Measurements from ENCODE around the gene JAK2.
"Not testable (repeated sequence)": the region's sequence is repeated elsewhere in the genome, so short reads cannot be mapped to it uniquely, and the experiment has no call there.

Gene JAK2

DNA sequence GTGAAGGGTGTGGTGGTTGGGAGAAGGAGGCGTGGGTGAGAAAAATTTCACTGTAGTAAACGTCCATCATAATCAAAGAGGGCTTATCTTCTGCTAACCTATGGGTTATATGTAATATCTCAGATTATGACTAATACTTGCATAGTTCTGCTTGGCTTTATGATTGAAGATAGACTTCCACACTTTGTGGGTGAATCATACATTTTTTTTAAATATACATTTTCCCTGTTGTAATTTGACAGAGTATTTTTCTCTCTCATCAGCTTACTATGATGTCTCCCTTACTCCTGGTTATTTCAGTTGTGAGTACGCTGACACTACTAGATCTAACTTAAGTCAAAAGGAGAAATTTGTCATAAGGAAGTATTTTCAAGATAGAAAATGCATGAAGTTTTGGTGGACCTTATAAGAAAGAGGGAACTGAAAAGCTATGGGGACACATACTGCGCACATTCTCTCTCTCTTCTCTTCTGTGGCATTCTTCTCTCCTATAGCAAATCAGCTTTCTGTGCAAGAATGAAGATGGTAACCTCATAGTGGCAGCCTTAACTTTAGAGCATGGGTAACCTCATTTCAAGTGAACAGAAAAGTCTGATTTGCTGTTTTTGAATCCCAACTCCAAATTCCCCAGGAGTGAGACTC lies 4.9 kb upstream of the JAK2 start:
- DNase-seq (ENCODE audit: low spot score), result peak; percentile 37

DNA sequence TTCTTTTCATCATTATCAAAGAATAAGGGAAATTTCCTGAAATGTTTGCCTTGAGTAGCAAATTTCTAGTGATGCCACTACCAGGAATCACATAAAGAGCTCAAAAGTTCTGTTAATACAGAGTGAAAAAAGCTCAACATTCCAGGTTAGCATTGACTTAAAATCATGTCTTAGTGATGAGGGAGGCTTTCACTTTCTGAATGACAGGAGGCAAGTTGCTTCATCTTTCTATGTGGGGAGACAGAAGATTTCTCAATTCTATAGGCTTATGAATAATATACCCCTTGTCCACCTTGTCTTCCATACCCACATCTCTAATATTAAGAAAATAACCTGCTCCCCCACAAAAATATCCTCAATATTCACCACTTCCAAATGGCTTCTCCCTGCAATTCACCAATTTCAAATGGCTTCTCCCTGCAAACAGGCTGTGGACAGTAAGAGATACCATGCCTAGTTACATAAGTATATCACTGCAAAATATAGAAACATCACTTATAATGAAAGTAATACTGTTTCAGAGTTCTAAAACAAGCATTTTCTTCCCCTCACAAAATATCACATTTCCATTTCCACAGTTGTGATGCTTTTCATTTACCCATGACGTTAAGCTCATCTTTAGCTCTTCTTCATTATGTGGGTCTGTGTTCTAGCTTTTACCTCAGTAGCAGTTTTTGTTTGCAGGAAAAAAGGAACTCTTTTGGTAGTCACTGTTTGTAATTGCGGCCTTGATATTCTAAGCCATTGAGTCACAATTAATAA lies 2.2 kb upstream of the JAK2 start:
- DNase-seq (ENCODE audit: low spot score), result peak; percentile 70

DNA sequence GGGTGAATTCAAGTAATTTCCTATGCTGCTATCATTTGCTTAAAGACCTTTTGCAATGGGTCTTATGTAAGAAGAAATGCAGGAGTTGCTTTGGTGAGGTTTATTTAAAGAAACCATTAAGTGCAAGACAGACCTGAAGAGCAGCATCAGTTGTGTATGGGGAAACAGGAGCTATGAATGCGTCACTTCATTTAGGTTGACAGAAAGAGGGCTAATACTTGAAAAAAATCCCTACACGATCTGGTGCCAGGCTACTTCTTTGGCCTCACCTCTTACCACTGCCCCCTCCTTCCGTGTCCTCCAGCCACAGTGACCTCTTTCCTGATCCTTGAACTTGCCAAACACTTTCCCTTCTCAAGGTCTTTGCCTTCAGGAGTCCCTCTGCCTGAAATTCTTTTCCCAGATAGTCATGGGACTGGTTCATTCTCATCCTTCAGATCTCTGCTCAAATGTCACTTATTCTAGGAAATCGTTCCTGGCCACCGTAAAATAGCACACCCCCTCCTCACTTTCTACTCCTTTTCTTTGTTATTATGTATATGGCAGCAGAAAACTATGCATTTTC lies 1.4 kb upstream of the JAK2 start:
- no peak for DNase-seq (ENCODE audit: low spot score)

DNA sequence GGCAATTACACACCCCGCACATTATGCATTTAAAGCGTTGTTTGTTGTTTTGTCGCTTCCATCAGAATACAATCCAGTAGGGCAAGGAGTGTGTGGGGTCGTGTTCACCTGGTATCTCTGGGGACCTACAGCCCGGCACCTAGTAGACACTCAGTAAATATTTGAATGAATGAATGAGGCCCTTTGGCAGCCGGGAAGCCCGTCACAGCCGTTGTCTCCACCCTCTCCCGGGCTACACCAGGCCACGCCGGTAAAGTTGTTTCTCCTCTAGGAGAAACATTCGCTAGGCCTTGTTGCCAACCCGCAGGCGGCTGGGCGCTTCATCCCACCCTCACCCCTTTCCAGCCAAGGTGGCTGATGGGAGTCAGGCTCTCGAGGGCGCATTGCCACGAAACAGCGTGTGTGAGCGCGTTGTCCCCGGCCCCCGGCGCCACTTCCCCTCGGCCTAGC lies 876 bp upstream of the JAK2 start:
- DNase-seq (ENCODE audit: low spot score), result no peak

DNA sequence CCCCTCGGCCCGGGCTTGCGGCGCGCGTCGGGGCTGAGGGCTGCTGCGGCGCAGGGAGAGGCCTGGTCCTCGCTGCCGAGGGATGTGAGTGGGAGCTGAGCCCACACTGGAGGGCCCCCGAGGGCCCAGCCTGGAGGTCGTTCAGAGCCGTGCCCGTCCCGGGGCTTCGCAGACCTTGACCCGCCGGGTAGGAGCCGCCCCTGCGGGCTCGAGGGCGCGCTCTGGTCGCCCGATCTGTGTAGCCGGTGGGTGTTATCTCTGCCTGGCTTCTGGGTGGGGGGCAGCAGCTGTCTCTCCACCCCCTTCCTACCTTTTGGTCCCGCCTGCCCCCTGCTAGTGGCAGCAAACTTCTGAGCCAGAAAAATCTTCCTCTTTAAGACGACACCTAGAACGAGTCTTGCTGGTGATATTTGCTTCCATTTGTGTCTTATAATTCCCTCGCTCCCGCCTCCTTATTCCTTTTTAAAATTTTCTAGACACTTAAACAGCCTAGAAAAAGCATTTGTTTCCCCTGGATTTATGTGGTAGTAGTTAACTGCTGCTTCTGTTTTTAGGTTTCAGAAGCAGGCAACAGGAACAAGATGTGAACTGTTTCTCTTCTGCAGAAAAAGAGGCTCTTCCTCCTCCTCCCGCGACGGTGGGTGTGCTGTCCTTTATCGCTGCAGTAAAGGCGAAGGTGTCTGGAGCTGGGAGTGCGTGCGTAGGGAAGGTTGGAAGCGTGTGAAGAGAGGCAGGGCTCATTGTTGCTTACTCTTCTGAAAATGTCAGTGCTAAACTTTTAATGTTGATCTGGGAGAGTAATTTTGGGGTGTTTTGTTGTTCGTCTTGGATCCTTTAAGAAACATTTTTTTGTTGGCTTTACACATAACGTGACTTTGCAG lies 554 bp downstream of the JAK2 start:
- peak; percentile 48 for DNase-seq (ENCODE audit: low spot score)

DNA sequence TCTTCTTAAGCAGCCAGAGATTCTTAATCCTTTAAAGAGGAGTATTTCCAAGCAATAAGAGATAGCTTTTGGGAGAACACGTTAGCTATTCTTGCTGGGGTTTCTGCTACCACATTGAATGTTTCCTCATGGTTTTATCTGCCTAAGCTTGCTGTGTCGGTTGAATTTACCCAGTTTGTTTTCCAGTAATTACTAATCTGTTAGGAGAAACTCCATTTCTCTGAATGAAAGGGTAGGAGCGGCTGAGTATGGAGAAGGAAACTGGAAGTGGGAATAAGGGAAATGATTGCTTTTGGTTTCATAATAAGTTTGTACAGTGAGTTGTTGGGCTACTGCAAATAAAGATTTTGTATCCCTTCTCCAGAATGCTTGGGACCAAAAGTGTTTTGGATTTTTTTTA lies 1.2 kb downstream of the JAK2 start:
- peak; percentile 30 for DNase-seq (ENCODE audit: low spot score)

DNA sequence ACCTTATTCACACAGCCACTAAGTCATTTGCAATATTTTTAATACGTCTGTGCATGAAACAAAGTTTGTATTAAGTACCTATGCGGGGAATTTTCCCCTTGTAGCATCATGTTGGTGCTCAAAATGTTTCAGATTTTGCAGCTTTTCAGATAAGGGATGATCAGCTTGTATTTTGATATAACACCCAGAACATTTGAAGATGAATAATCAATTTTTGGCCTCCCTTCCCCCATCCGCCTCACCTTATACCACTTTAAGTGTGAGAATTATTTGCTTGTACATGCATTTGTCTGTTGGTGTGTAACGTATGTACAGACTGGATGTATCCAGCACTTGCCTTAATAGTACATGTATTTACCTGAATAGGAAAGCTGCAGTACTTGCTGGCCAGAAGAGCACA lies 1.7 kb downstream of the JAK2 start:
- no peak for DNase-seq (ENCODE audit: low spot score)

DNA sequence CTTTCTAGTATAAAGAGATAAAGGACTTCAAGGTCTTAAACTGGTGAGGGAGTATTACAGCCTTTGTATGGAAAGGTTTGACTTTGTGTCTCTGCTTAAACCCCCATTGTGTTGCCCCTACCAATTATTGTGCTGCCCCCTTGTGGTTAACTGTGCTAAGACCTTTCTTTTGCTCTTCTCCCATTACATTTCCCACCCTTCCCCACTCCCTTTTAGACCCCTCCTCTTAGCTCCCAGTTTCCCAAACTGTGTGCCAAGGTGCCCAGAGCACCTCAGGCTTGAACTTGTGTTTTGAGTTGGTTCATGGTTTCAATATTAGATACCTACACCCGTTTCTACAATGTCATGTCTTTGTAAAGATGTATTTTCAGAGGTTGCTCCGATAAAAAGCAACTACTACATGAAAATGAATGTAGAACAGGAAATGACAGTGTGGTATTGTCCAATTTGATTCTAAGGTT lies 2.9 kb downstream of the JAK2 start:
- peak; percentile 77 for DNase-seq (ENCODE audit: low spot score)

DNA sequence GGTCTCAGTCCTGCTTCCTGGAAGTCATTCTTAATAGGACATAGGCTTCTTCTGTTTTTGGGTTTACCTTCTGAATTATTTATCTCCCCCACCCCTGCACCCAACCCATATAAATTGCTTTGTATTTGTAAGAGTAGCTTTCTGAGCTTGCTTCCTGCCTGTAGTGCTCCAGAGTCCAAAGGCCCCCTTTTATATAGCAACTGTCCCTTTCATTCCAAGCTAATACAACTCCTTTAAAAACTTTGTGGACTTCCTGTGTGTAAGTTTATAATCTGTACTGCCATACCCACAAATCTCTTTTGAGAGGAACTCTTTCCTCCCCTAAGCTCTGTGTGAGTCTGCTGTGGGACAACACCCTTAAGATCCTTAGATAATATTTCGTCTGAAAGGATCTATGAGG lies 7.8 kb downstream of the JAK2 start:
- no peak for DNase-seq (ENCODE audit: low spot score)

DNA sequence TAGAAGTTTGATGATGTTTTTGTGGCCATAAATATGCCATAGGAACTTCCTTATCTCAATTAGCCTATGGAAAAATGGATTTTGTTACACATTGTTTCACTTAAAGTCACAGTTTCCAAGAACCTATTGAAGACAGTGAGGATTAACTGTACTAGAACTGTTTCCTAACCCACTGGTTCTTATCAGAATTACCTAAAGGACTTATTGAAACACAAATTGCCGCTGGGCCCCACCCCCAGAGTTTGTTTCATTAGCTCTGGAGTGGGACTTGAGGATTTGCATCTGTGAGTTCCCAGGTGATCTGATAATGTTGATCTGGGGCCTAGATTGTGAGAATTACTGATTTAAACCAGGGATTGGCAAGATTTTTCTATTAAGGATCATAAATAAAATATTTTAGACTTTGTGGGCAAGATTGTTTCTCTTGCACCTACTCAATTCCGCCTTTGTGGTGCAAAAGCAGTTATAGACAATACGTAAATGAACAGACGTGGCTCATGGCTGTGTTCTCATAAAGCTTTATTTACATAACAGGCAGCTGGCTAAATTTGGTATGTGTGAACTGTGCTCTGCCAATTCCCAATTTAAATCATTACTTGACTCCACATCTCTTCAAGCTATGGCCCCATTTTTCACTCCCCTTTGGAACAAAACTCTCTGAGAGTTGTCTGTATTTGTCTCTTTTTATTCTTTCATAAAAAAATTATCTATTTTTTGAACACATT lies 9.3 kb downstream of the JAK2 start:
- no peak for DNase-seq (ENCODE audit: low spot score)

DNA sequence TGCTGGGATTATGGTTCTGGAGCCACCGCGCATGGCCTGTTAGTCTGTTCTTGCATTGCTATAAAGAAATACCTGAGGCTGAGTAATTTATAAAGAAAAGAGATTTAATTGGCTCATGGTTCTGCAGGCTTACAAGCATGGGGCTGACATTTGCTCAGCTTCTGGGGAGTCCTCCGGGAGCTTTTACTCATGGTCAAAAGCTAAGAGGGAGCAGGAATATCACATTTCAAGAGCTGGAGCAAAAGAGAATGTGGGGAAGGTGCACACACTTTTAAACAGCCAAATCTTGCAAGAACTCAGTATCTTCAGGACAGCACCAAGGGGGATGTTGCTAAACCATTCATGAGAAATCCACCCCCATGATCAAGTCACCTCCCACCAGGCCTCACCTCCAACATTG lies 12.1 kb downstream of the JAK2 start:
- DNase-seq (ENCODE audit: low spot score), result no peak

DNA sequence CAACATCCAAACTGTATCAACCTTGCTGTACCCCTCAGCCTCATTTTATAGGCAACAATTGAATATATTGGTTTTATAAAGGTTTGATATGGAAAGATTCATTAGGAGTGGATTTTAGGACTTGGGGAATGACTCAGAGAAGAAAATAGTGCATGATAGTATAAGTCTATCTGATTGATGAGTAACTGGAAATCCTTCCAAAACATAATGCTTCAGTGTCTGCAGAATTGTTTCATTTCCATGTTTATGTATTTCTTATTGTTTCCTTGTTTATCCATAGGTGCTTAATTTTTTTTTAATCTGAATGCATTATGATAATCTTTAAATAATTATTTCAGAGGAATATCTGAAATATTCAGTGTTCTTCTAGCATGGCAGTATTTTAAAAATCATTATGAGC lies 12.6 kb downstream of the JAK2 start:
- DNase-seq (ENCODE audit: low spot score), result no peak

DNA sequence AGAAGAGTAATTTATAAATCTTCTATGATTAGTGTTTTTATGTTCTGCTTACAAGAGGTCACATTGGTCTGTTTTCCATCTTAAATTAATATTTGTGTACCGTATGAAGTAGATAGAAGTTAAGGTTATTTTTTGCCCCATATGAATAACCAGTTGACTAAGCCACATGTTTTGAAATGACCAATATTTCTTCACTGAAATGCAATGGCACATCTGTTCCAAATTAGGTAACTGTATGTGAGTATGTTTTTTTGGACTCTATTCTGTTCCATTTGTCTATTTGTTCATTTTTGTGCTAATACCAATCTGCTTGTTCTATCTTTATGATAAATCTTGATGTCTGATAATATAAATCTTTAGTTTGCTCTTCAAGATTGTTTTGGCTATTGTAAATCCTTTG lies 17.7 kb downstream of the JAK2 start:
- no peak for DNase-seq (ENCODE audit: low spot score)

DNA sequence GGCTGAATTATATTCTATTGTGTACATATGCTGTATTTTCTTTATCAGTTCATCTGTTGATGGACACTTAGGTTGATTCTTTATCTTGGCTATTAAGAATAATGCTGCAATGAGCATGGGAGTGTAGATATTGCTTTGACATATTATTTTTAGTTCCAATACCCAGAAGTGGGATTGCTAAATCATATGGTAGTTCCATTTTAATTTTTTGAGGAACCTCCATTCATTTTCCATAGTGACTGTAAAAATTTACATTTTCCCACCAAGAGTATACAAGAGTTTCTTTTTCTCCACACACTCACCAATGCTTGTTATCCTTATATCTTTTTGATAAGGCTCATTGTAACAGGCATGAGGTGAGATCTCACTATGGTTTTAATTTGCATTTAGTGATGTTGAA lies 19.4 kb downstream of the JAK2 start:
- no peak for DNase-seq (ENCODE audit: low spot score)

DNA sequence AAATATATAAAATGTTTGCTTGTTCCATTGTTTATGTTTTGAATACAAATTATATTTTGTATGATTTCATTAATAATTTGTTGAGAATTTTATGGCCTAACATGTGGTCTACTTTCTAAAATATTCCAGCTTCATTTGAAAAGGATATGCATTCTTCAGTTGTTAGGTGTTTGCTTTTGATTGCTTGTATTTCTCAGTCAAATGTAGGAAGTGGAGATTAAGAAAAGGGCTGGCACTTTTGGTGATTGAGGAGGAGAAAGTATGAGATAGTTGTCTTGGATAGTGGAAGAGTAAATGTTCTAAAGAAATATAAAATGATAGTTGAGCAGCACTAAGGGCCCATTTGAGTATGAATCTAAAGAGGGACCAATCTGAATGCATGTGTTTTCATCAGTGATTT lies 23.1 kb downstream of the JAK2 start:
- no peak for DNase-seq (ENCODE audit: low spot score)

DNA sequence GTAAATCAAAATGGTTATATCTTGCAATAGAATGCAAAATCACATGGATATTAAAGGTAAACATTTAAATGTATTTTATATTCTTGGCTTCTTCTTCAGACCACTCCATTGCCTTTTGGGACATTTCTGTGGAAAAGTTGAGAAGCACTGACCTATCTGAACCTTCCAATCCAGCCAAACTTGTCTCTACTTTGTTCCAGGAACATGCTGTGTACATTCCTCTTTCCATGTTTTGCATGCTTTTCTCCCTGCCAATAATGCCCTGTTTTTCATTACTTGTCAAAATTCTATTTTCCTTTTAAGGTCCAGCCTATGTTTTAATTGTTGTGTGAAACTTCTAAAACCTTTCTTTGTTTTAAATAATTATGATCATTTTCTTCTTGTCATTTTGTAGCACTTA lies 28.3 kb downstream of the JAK2 start:
- DNase-seq (ENCODE audit: low spot score), result no peak

DNA sequence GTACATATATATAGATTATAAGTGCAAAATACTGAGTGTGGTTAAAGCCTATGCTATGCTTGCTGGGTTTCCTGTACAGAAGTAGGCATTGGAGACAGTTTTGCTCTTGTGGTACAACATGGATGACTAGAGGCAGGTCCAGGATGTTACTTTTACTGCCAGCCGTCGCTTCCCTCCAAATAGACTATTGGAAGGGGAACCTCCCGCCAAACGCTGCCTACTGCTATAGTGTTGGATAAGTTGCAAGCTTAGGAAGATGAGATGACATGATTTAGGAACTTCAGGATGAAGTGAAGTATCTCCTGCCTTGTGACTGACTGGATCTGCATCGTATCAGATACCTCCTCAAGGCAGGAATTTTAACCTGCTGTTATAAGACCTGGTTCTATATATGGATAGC lies 30.9 kb downstream of the JAK2 start:
- no peak for DNase-seq (ENCODE audit: low spot score)

DNA sequence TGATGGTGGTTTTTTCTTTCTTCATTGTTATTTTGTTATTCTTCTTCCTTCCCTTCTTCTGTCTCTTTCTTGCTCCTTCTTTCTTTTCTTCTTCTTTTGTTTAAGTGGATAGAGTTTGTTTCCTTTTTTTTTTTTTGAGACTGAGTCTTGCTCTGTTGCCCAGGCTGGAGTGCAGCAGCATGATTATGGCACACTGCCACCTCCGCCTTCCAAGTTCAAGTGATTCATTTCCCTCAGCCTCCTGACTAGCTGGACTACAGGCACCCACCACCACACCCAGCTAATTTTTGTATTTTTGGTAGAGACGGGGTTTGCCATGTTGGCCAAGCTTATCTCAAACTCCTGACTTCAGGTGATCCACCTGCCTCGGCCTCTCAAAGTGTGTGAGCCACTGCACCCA lies 40.3 kb downstream of the JAK2 start:
- DNase-seq (ENCODE audit: low spot score), result no peak

DNA sequence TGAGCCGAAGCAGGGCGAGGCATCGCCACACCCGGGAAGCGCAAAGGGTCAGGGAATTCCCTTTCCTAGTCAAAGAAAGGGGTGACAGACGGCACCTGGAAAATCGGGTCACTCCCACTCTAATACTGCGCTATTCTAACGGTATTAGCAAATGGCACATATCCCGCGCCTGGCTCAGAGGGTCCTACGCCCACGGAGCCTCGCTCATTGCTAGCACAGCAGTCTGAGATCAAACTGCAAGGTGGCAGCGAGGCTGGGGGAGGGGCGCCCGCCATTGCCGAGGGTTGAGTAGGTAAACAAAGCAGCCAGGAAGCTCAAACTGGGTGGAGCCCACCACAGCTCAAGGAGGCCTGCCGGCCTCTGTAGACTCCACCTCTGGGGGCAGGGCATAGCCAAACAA lies 46.9 kb downstream of the JAK2 start:
- not testable (repeated sequence) for DNase-seq (ENCODE audit: low spot score)

DNA sequence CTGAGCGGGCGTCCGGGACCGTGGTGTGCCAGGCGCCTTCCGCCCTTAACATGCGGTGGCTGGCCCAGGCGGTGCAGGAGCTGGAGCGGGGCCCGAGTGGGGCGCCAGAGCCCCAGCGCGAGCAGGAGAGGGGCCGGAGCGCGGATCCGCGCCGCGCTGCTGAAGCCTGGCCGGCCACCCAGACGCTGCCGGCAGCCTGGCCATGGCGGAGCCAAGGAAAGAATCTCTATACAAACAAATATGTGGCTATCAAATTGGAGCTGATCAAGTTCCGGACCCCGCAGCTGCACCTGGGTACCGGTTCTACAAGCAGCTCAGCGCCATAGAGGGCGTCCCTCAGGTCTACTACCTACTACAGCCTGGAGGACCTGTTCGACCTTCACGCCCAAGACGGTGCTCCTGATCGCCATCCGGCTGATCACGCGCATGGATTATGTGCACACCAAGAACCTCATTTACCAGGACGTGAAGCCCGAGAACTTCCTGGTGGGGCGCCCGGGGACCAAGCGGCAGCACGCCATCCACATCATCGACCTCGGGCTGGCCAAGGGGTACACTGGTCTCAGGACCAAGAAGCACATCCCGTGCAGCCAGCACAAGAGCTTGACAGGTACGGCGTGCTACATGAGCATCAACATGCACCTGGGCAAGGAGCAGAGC lies 55.8 kb downstream of the JAK2 start:
- no peak for DNase-seq (ENCODE audit: low spot score)

DNA sequence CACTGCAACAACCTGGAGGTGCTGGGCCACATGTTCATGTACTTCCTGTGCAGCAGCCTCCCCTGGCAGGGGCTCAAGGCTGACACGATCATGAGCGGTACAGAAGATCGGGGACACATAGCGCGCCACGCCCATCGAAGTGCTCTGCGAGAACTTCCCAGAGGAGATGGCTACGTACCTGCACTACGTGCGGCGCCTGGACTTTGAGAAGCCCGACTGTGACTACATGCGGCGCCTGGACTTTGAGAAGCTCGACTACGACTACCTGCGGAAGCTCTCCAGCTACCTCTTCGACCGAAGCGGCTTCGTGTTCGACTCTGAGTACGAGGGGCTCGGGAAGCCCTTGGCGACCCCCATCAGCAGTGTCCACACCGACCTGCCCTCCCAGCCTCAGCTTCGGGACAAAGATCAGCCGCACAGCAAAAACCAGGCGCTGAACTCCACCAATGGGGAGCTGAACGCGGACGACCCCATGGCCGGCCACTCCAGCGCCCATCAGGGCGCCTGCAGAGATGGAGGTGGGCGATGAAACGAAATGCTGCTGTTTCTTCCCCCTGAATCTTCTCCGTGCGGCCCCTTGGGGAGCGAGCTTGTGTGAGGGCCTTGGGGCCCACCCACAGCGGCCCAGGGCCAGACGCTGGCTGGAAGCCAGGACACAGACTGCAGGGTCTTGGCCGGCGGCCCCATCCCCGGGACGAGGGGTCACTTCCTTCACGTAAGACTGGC lies 56.5 kb downstream of the JAK2 start:
- DNase-seq (ENCODE audit: low spot score), result no peak

Measured in activated CD4-positive, alpha-beta T cell treated with anti-CD3 and anti-CD28 coated beads, Interleukin-2, Interleukin-4, amounts not matched to agents 100 ng/mL and 50 ng/mL, durations not matched to agents 16 hours and 8 hours (primary cell).